ENCODE results near the gene AWAT2.

DNA sequence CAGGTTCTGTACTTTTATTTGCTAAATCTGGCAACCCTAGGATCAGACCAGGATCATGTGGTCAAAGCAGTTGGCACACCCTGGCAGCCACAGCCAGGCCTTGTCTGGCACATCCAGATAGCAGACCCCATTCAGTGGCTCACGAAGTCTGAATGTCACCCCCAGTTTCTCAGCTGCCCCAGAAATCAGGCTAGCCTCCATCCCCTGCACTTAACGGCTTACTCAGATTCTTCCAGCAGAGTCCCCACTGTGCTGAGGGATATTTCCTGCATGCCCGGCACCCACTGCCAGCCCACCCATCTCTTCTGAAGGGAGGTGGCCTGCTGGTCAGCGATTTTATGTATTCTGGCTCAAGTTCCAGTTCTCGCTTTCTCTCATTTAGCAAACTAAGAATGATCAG, 4.7 kb upstream of the AWAT2 start:
- TF ChIP-seq, protein P1, sequence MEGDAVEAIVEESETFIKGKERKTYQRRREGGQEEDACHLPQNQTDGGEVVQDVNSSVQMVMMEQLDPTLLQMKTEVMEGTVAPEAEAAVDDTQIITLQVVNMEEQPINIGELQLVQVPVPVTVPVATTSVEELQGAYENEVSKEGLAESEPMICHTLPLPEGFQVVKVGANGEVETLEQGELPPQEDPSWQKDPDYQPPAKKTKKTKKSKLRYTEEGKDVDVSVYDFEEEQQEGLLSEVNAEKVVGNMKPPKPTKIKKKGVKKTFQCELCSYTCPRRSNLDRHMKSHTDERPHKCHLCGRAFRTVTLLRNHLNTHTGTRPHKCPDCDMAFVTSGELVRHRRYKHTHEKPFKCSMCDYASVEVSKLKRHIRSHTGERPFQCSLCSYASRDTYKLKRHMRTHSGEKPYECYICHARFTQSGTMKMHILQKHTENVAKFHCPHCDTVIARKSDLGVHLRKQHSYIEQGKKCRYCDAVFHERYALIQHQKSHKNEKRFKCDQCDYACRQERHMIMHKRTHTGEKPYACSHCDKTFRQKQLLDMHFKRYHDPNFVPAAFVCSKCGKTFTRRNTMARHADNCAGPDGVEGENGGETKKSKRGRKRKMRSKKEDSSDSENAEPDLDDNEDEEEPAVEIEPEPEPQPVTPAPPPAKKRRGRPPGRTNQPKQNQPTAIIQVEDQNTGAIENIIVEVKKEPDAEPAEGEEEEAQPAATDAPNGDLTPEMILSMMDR (IDR thresholded peaks at IDR 0.05; ENCODE audit: poor library complexity): no peak
- TF ChIP-seq EZH2 (IDR thresholded peaks at IDR 0.05; ENCODE audit: borderline replicate concordance) (no peak), EZH2phosphoT487 (IDR thresholded peaks at IDR 0.05; ENCODE audit: low read depth, severe bottlenecking, unreplicated experiment) (no peak)
